ENCODE measurements around the gene OFD1. TPM values are rescaled to one million over a fixed set of nuclear protein-coding genes. Genes with fewer than 3 reads are reported as not detected.

Gene OFD1
- total and polyA plus RNA-seq, 2 of the 8 experiments (the other 6 are each of a cell fraction or from before 2014, with no cell fraction given) = 8.0 to 23.4 TPM

- peaks cover 4 to 63% of the 10 kb centered on the region in 2 experiments for H3K79me2 ChIP-seq (ENCODE audit: control insufficient read depth in 1 of 2, insufficient read depth in 2 of 2, low read length in 2 of 2)
- H3K23ac ChIP-seq (ENCODE audit: insufficient read length) = no peak overlapping the region
- no peak overlapping the region for H2BK20ac ChIP-seq (ENCODE audit: low read length)
- no peak overlapping the region for H4K5ac ChIP-seq (ENCODE audit: insufficient read length, low read depth, low read length)
- H3K27ac ChIP-seq (ENCODE audit: low read depth, low read length) = no peak overlapping the region
- no peak overlapping the region for H3K56ac ChIP-seq (replicated peaks; ENCODE audit: insufficient read length, low read depth, low read length)
- no peak overlapping the region for H4K8ac ChIP-seq (ENCODE audit: extremely low read depth, insufficient read depth, low read length)
- no peak overlapping the region for H2AFZ ChIP-seq (ENCODE audit: low read length)
- no peak overlapping the region for H3K18ac ChIP-seq (ENCODE audit: extremely low read depth, low read length)
- ChIA-PET POLR2A (ENCODE audit: partially characterized antibody) (no interaction called here), CTCF (ENCODE audit: partially characterized antibody) (interaction anchor here (1.5 kb wide), 1 partner anchor 35 kb away, joined by 4 read pairs; no protein-coding TSS in a partner anchor)
- H3K27me3 ChIP-seq (replicated peaks in 1 of 4; ENCODE audit: control insufficient read depth in 3 of 4, extremely low read depth in 1 of 4, insufficient read depth in 3 of 4, low read length in 3 of 4) = peaks cover 0 to 2% (median 0%) of the 10 kb centered on the region in 4 experiments; a peak in 2 of 7 replicates
- WGBS, 2 experiments (ENCODE audit: extremely low coverage in 1 of 2, insufficient coverage in 1 of 2, insufficient read length in 1 of 2, insufficient replicate concordance in 2 of 2, low coverage in 1 of 2, low lambda C conversion rate in 2 of 2, missing lambda C conversion rate in 1 of 2) = 84% methylated on average over 3 of the region's 3 CpGs; no CpG with 5 or more reads in 1 of the 2 experiments
- H3K79me1 ChIP-seq (ENCODE audit: low read depth, low read length) = no peaks in the 10 kb centered on the region
- H3K9ac ChIP-seq (replicated peaks in 1 of 4; ENCODE audit: extremely low read depth in 1 of 4, low read depth in 3 of 4, low read length in 3 of 4) = no peak overlapping the region
- no peak overlapping the region for H3K4ac ChIP-seq (replicated peaks; ENCODE audit: insufficient read length, low read depth, low read length)
- H2BK15ac ChIP-seq (ENCODE audit: low read length) = no peak overlapping the region
- TF ChIP-seq RAD21 (IDR thresholded peaks at IDR 0.05 in 1 of 2, conservative IDR thresholded peaks at IDR 0.05 in 1 of 2; ENCODE audit: low read depth in 2 of 2, low read length in 2 of 2) (peak; percentile 25 to 31; a peak in 2 of 4 replicates), MAX (IDR thresholded peaks at IDR 0.05) (no peak), KDM5A (IDR thresholded peaks at IDR 0.05; ENCODE audit: low read length) (no peak)
- TF ChIP-seq, protein P1, sequence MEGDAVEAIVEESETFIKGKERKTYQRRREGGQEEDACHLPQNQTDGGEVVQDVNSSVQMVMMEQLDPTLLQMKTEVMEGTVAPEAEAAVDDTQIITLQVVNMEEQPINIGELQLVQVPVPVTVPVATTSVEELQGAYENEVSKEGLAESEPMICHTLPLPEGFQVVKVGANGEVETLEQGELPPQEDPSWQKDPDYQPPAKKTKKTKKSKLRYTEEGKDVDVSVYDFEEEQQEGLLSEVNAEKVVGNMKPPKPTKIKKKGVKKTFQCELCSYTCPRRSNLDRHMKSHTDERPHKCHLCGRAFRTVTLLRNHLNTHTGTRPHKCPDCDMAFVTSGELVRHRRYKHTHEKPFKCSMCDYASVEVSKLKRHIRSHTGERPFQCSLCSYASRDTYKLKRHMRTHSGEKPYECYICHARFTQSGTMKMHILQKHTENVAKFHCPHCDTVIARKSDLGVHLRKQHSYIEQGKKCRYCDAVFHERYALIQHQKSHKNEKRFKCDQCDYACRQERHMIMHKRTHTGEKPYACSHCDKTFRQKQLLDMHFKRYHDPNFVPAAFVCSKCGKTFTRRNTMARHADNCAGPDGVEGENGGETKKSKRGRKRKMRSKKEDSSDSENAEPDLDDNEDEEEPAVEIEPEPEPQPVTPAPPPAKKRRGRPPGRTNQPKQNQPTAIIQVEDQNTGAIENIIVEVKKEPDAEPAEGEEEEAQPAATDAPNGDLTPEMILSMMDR (IDR thresholded peaks at IDR 0.05; ENCODE audit: control extremely low read depth in 1 of 3, insufficient read depth in 1 of 3, low read depth in 1 of 3, low read length in 3 of 3) = peak; percentile 4 to 22 (median 7)
- H3K36me3 ChIP-seq (ENCODE audit: control insufficient read depth in 2 of 4, insufficient read depth in 4 of 4, low read length in 3 of 4) = no peaks in the 10 kb centered on the region; a peak in 1 of 8 replicates
- no peak overlapping the region for H2BK120ac ChIP-seq (replicated peaks; ENCODE audit: low read depth, low read length)
- no peak overlapping the region for H2BK12ac ChIP-seq (ENCODE audit: low read depth, low read length)
- H4K91ac ChIP-seq (replicated peaks; ENCODE audit: insufficient read length, low read length) = no peak overlapping the region
- peaks cover 0 to 13% of the 10 kb centered on the region in 2 experiments for H4K20me1 ChIP-seq (replicated peaks in 1 of 2; ENCODE audit: control insufficient read depth in 1 of 2, insufficient read depth in 2 of 2, low read length in 2 of 2)
- no peak overlapping the region for H2BK5ac ChIP-seq (ENCODE audit: low read depth, low read length)
- H3K4me3 ChIP-seq (ENCODE audit: extremely low read depth in 1 of 4, insufficient read depth in 2 of 4, low read depth in 3 of 4, low read length in 4 of 4) = peak overlapping the region in 2 of 4 experiments; percentile 7 to 91; a peak in 3 of 8 replicates
- H3K14ac ChIP-seq (ENCODE audit: insufficient read length) = no peak overlapping the region
- no peaks in the 10 kb centered on the region for H3K9me3 ChIP-seq (ENCODE audit: insufficient read depth in 2 of 2, low read depth in 1 of 2, low read length in 1 of 2)
- H3K4me1 ChIP-seq (replicated peaks in 1 of 4; ENCODE audit: control insufficient read depth in 3 of 4, insufficient read depth in 4 of 4, low read length in 3 of 4) = peaks cover 0 to 7% (median 3%) of the 10 kb centered on the region in 4 experiments; a peak in 4 of 7 replicates
- FAIRE-seq = no peak
- H3K23me2 ChIP-seq (ENCODE audit: low read depth, low read length) = peaks cover 4% of the 10 kb centered on the region; the same call in 1 of the 2 replicates
- H2AK5ac ChIP-seq (ENCODE audit: low read depth, low read length) = no peak overlapping the region
- DNase-seq (ENCODE audit: low read depth in 1 of 2, low spot score in 2 of 2) = no peak
- H3K4me2 ChIP-seq (ENCODE audit: insufficient read depth in 1 of 2, low read depth in 2 of 2, low read length in 2 of 2) = peak overlapping the region; percentile 70 to 71
These were observed 43.7 kb upstream of the OFD1 start for GRCh38 chrX:13690836-13691235.

Measured in H1 (cell line).